Activated gamma-delta T cell treated with Interleukin-2 at 50 U/mL for 16 hours (primary cell): ENCODE data around the gene CCL19.

Experiments
- DNase-seq: peaks from one replicate; pipeline ENCODE4 v3.0.0-alpha.2; 2020

CCL19 gene

DNA sequence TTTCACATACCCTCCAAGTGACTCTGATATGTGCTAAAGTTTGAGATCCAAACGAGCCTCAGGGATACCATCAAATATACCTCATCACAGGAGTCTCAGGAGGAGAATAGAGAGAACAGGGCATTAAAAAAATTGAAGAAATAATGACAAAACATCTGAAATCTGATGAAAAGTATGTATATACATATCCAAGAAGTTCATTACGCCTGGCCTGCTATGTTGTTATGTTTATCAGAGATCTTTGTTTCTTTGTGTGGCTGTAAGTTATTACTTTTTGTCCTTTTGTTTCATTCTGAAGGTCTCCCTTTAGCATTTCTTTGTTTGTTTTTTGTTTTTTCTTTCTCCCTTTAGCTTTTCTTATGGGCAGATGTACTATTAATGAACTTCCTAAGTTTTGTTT lies 2.5 kb upstream of the CCL19 start:
- no peak for DNase-seq

DNA sequence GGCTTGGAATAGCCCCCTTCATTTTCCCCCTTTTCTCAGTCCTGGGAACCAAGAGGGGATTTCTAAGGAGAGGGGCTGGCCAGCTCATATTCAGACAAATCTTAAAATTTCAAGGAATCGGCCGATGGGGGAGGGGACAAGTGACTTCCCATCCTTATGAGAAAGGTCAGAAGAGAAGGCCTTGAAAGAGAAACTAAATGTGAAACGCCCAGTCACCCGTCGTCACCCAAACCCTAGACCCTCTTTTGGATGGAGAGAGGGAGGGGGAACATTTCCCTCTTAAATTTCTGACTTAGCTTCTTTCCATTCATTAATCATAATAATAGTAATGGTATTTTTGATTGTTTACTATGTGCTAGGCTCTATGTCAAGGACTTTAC lies 850 bp upstream of the CCL19 start:
- no peak for DNase-seq

DNA sequence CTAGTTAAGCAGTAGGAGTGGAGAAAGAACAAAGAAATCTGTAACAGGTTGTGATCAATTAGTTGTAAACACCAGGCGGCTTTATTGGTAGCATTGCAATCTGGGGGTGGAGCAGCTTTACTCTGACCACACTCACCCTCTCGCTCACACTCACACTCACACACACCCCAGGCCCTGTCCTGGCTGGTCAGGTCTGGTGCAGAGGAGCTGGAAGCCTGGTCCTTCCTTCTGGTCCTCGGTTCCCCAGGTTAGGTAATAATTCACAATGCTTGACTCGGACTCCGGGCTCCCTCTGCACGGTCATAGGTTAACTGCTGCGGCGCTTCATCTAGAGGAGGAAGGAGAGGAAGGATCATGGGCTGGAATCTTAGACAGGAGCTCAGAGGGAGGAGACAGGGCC lies 1.6 kb downstream of the CCL19 start:
- no peak for DNase-seq

DNA sequence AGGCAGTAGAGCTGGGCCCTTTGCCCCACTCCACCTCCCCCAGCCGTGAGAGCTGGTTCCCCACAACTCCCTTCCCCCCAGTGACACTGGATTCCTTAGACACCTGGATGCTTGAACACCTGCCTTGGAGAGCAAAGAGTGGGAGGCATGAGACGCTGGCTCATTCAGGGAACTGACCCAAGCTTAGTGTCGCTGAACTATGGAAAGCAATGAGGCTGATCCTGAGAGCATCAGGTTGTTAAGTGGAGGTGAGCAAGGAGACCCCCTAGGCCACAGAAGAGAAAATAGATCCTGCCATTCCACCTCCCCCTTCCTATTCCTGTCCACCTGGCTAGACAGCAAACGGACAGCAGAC lies 2.0 kb downstream of the CCL19 start:
- no peak for DNase-seq

DNA sequence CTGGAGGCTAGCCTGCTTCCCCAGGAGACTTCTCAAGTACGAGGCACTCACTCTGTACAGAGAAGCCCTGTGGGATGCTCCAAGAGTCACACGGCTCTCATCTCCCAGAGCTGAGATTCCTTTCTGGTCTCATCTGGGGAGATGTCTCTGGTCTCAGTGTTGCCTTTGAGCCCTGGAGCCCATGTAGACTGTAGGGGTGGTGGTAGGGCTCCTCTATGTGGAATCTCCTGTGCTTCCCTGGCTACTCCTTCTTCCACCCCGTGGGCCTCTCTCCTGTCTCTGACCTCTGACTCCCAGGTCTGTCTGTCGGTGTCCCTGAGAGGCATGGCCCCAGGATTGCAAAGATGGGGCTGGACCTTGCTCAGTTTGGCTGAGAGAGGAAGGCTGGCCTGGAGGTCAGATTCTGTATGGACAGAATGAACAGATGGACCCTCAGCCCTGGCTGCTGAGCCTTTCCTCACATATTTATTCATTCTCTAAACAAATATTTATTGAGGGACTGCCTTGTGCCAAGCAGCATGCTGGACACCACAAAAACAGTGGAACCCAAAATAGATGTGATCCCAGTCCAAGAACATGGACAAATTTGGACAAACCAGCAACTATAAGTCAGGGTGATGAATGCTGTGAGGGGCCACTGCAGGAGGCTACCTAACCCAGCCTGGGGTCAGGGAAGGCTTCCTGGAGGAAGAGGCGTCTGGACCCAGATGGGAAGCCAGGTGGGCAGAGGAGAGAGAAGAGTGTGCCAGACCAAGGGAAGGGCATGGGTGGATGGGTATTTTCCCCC lies 2.6 kb downstream of the CCL19 start:
- no peak for DNase-seq

DNA sequence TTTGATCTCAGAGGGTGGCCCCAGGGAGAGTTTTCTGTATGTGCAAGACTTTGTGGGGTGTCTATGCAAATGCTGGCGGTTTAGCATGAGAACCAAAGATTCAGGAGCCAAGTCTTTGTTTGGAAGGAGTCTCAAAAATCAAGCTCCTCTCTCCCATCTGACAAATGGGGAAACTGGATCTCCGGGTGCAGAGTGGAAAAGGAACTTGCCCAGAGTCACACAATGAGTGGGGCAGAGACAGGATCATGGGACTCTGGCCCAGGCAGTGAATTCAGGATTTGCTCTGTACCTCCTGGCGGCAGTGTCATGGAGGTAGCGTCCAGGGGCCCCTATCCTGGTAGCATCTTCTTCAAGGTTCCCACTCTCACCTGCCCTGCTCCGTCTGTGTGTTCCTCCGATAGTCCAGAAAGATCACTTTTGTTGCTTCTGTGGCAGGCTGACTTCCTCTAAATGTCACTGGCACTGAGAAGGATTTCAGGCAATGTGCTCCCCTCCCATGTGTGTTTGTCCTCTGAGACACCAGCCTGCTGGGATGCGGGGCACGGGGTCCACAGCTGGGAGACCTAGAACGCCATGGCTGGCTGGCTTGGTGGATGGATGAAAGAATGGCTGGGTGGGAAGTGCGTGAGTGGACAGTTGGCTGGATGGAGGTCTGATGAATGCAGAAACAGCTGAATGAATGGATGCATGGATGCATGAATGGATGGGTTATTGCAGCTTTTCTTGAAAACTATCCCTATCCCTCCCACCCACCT lies 3.6 kb downstream of the CCL19 start:
- no peak for DNase-seq

DNA sequence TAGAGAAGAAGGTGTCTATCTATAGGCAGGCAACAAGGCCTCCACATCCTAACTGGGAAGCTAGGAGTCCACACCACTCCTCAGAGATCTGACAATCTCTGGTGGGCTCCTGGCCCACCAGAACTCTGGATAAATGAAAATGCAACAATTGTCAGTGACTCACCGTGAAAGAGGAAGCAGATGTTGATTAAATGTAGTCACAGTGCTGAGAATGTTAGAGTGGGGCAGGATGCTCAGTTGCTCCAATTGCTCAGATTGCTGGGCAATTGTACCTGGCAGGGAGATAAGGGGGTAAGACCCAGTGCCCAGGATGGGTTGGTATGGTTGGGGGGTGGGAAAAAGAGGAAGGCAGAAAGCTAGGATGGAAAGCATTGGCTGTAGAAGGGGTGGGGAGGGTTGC lies 4.3 kb downstream of the CCL19 start:
- no peak for DNase-seq

DNA sequence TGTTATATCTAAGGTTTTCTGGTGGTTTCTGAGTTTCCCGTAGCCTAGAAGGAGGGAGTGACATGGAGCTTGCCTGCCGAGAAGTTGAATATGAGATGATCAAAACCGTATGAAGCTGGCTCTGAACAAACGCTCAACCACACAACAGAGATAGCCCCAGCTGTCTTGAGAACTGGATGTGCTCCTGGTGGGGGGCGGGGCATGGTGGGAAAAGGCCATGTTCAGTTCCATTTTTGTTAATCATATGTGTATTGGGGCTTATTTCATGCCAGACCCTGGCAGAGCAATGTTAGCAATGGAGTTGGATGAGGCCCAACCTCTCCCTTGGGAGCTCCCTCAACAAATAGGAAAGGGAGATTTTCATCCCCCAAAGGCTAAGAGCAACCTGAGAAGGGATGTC lies 4.8 kb downstream of the CCL19 start:
- DNase-seq: no peak

DNA sequence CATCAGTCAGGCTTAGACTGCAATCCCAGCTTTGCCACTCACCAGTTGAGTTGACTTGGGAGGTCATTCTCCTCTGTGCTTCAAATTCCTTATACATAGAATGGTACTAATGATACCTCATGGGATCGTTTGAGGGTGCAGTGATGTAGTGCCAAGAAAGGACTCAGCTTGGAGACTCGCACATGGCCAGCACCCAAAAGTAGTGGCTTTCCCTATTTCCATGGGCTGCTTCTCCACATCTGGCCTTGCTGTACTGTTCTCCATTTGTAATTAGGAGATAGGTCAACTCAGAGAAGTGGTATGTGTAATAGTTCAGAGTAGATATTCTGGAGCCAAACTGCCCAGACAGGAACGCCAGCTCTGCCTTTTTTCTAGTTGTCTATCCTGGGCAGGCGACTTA lies 5.5 kb downstream of the CCL19 start:
- no peak for DNase-seq

DNA sequence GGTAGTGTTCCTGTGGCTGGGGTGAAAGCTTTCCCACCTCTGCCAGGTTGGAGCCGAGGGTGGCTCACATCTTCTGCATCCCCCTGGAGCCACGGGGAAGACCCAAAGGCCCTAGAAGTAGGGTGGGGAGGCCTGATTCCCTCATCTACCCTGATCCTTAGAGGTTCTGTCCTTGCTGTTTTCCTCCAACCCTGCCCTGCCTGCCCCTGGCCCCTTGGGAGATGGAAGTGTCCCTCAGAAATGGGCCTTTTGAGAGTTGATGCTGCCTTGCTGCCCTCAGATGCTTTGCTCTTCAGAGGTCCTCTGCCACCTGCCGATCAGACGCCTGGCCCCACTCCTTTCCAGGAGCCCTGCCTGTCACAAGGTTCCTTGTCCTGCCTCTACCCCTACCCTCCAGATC lies 6.3 kb downstream of the CCL19 start:
- DNase-seq: no peak

DNA sequence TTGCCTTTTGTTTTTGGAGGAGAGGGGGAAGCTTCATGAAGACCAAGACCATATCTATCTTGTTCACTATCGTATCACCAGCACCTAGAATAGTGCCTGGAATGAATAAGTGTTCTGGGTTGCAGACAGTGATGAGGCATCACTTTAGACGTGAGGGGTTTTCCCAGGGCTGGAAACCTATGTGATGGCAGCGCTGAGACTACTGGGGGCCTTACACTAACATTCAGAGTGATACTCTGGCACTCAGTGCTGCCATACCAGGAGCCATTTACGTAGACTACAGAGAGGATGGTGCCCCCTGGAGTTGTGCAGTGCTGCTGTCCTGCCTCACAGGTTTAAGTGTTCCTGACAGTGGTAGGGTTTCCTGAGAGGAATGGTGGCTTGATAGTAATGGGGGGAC lies 6.9 kb downstream of the CCL19 start:
- DNase-seq: no peak

DNA sequence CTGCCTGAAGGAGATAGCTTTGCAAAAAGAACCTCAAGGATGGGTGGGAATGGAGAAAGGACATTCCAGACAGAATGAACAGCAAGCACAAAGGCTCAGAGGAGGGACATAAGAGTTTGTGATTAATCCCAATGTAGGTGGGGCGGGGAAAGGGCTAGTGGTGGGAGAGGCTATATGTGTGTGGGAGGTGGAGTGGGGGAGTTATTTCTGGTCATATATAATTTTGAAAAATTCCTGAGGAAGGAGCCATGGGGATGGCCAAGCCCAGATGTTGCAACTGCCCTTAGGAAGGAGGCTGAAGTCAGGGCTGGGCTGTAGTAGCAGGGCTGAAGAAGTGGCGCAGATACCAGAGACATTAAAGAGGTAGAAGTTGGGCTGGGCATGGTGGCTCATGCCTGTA lies 15.2 kb downstream of the CCL19 start:
- DNase-seq: no peak

DNA sequence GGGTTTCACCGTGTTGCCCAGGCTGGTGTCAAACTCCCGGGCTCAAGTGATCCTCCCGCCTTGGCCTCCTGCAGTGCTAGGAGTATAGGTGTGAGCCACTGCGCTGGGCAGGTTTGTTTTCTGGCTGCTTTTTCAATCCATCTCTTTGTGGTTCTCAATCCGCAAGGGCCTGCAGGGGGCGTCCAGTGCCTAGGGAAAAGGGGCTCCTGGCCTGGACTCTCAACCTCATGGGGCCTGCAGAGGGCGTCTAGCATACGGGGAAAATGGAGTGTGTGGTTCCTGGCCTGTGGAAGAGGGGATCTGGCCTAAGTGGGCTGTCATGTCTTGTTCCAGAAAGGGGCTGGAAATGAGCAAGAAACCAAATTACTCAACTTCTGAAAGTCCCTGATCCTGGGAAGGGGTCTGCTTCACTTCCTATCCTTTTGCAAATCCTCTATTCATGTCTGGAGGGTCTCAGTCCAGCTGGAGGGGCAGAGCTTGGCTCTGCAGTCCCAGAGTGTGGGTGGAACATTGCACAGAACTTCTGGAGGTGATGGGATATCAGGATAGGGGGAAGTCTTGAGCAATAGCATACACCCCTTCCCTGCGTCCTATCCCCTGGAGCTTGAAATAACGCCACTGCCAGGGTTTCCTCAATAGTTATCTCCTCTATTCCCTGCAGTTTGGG lies 15.9 kb downstream of the CCL19 start:
- peak; percentile 37 for DNase-seq

DNA sequence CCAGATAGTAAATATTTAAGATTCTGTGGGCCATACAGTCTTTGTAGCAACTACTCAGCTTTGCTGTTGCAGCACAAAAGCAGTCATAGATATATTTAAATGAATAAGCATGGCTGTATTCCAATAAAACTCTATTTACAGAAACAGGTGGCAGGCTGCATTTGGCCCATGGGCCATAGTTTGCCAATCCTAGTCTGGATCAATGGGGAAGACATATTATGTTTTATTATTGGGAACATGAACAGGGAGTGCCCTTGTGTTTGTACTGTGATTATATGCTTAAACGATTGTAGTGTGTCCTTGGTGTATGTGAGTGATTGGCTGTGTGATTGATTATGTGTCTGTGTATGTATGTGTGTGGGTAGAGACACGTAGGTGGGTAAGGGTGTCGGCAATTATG lies 16.6 kb downstream of the CCL19 start:
- DNase-seq: no peak

DNA sequence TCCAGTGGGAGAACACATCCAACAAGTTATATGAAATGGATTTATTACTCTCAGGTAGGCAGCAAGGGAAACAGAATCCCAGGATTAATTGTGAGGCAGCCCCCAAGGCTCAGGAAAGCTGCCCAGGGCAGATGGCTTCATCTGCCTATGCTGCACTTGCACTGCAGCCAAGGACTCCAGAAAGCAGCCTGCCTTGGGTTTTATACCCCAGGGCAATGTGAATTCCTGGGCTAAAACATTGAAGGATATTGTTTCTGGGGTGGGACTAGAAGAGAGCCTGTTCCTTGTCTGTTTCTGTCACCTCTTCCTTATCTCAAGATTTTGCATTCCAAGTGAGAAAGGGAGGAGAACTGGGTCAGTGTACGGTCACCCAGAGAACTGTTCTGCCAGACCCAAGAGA lies 19.8 kb downstream of the CCL19 start:
- DNase-seq: no peak

DNA sequence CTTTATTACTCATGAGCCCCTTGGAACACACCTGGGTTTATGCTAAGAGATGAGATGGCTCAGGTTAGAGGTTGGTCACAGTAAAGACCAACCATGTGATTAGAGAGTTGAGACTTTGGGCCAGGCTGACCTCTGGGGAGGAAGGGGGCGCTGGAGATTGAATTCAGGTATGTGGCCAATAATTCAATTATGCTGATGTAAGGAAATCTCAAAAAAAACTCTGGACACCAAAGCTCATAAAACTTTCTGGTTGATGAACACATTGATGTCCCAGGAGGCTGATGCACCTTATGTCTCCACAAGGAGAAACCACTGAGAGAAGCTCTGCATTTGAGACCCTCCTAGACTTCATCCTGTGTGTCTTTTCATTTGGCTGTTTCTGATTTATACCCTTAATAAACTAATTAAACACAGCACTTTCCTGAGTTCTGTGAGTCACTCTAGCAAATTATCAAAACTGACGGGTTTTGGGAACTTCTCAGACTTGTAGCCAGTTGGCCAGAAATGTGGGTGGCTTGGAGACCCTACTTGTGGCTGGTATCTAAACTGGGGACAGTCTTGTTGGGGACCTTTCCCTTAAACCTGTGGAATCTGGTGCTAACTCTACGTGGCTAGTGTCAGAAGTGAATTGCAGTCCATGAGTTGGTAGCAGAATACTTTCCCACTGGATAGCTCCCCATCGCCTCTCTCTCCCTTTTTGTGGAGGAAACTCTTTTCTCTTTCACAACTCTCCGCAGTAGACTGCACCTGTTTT lies 21.1 kb downstream of the CCL19 start:
- no peak for DNase-seq

DNA sequence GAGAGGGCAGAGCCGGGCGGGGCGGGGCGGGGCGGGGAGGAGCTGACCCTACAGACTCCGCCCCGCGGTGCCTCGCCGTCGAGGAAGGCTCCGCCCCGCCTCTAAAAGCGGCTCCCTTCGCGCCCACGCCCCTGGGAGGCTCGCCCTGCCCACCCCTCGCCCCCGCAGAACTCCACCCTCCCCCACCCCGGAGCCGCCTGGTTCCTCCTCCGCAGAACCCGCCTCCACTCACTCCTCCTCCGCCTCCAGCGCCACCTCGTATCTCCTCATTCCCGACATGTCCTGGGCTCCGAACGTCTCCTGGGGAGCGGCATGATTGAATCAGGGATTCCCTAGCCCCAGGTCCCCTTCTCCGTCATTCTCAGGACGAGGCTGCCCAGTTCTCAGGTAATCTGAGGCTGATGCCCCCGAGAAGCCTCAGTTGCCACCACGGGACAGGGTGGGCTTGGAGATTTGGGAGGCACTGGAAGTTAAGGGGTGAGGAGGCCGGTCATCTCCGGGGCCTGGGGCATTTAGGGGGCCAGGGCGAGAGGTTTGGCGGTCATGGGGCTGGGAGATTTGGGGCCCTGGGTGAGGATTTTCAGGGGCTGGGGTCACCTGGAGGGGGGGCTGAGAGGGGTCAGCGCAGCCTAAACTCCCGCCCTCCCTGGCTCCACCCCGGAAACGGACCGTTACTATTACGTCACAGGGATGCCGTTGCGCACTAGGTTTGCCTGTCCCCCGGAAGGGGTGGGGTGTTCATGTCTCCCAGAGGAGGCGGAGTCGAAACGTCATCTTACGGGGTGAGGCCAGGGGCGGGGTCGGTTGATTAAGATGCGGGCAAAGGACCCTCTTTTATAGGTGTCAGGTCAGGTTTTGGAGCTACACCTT lies 25.5 kb downstream of the CCL19 start:
- DNase-seq: peak; percentile 80

DNA sequence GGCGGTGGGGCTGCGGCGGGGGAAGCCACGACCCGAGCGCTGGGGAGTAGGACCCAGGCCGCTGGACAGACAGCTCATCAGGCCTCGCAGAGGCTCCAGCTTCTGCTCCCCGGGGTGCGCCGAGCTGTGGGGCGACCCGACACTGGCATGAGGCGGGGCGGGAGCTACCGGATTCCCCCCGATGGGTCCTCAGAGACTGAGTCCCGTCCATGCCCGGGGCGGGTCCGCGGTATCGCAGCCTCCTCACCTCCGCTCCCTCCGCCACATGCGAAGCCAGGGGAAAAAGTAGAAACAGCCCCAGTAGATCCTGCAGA lies 26.1 kb downstream of the CCL19 start:
- no peak for DNase-seq

DNA sequence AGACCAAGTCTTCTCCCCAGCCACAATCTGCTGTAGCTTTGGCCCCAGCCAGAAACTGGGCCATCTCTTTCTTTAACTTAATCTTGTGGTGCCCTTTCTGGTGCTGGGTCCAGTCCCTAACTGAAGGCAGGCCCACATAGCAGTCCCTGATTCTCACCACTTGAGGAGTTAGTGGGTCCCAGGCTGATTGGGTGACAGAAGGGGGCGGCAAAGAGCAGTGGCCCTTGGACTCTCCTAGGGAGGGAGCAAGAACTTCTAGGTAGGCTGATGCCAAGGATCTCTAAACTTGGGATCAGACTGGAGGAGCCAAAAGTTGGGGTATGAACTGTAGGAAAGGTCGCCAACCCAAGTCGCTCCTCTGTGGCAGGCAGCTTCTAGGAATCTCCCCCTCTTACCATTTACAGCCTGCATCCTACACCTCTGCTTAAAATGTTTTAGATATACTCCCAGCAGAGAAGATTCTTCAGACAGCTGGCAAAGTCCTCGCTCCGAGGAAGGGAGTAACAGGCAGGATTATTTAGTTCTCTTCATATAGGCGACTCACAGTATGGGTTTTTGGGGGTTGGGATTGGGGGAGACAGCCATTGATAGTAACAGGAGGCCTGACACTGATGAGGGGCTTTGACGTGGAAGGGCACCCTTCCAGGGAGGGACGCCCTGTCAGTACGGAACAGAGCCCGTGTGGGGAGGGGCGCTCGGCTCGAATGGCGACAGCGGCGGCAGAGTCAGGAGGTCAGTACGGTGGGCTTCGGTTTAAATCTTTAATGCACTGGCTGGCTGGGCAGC lies 26.6 kb downstream of the CCL19 start:
- DNase-seq: peak; percentile 51

DNA sequence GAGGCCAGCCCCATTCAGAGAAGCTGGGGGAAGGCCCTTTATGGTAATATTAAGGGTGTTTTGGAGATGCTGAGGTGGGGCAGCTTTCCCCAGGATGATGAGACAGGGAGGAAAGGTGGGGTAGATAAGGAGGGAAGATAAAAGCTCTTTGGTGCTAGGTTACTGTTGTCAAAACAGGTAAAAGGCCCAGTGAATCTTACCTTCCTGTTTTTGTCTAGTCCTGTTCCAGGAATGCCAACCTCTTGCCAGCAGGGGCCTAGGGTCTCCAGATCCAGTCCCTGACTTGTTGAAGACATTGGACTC lies 27.8 kb downstream of the CCL19 start:
- no peak for DNase-seq

DNA sequence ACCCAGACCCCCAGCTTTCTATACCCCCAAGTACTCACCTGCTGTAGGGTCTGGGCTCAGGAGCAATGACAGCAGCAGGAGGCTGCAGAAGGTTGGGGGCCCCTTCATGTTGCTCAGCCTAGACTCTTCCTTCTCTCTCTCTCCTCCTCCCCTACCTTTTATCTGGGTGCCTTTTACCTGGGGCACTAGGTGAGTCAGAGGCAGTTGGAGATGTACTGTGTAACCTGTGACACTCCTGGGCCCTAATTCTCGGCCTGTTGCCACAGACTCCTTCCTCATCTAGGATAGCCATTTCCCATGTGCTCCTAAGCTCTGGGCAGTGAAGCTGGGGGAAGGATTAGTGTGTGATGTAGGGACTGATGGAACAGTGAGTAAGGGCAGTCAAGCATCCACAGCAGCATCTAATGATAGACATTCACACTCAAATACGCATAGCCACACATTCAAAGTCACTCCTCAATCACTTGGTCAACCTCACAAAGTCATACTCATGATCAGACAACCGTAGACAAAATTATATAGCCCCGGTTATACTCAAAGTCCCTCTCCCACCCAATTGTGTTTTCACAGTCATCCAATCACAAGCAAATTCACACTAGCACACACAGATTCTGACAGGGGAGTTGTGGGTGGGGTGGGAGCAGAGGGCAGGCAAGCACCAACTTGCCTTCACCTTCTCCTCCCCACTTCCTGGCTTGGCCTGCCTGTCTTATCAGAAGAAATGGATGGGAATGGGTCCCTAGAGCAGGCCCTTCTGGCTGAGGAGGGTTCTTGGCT lies 28.4 kb downstream of the CCL19 start, which contains the start of gene CCL27:
Gene CCL27, minus strand, starts transcription at position 132 of the 777 bp plus-strand sequence. Its CDS starts 24 bp downstream, at position 108.
- DNase-seq: no peak
